Measurements from ENCODE around the gene ABLIM1.

ABLIM1 gene

DNA sequence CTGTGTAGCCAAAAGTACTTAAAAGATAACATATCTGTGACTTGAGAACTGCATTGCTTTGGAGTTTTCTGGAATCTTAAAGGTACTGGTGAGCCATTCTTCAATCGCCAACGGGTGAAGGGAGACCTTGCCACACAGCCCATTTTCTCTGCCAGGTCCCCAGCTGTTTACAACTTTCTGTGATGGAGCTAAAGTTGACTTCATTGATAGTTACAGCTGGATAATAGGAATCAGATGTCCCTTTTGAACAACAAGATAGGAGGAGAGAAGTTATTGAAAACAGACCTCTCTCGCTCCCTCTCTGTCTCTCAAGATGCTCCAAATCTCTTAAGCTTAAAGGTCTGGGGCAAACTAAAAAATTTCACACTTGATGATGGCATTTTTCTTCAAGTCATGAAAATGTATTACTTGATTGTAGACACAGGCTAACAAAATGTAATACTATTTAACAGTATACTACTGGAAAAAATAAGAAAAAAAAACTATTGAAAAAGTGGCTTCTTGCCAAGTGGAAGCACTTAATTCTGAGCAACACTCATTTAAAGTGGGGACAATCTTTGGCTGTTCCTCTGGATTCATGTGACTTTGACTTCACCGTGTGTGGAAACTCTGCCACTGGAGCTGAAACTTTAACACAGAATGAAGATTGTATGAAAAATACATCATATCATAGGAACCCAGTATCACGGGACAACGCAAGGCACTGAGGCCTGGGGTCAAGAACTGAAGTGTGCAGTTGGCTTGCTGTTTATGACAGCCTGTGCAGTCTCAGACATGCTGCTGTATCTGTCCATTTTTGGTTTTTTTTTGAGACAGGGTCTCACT lies 175.4 kb downstream of the ABLIM1 start:
- DNase-seq = no peak

DNA sequence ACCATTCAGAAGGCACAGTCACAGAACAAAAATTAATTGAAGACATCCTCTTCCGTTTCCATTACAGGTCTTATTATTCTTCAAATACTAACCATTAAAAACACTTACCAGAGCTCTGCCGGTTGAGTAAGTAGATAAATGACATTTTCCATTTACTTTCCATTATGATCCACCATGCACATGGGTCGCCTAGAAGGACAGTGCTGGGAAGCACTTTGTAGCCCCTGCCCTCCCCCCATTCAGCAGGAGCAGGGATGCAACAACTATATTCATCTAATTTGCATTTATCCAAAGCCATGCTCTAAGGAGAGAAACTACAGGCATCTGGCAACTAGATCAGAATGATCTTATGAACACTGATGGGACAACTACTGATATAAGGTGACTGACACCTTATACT lies 177.0 kb downstream of the ABLIM1 start:
- no peak for DNase-seq

DNA sequence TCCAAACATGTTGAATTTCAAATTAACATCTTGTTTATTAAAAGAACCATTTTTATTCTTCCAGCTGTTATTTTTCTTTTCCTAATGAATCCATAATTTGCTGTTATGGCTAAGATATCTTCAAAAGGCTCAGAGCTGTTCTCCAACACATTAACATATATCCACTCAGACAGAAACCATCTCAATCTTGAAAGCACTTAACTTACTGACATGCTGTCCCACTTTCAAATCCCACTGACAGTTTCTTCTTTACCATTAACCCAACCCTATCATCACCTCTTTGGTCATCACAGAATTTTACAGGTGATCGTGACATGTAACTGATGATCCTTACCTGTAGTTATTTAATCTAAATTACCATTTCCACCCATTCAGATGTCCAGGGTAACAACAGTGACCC lies 178.2 kb downstream of the ABLIM1 start:
- DNase-seq = no peak

DNA sequence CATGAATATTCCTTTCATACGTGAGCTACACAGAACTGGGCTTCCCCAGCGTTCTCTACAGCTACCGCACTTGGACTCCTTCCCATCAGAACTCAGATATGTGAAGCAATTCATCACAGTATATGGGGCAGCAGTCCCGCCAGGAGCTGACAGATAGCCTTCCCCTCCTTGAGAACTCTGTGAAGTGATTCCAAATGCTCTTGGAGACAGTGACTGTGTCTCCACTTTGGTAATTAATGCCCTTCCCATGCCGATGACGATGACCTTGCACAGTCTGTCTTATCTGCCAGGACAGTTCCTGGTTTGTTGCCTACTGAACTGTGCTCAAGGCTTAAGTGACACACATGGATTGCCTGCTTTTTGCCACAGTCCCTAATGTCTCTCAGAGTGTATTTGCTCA lies 178.8 kb downstream of the ABLIM1 start:
- no peak for DNase-seq

DNA sequence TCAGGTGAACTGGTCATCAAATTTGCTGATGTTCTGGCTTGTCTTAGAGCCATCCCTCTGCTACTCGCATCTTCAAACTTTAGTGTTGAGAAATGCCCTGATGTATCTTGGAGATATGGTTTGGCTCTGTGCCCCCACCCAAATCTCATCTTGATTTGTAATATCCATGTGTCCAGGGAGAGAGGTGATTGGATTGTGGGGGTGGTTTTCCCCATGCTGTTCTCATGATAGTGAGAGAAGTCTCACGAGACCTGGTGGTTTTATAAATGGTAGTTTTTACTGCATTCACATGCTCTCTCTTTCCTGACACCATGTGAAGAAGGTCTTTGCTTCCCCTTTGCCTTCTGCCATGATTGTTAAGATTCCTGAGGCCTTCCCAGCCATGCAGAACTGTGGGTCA lies 179.8 kb downstream of the ABLIM1 start:
- no peak for DNase-seq

DNA sequence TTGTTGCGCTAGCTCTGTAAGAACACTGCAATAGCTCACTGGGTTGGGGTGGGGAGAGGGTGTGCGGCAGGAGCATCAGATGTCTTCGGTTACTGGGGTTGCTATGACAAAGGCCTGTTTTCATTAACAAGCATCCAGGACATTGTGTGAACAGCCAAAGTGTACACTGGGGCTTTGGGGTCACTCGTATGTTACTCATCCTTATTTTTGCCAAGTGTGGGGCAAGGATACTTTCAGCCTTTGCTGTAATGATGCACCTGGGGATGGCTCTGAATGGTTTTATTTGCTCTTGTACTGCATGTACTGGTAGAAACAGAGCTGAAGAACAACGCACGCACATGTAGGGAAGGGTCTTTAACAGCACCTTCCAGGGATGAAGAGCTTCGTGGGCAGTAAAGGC lies 180.8 kb downstream of the ABLIM1 start:
- no peak for DNase-seq

DNA sequence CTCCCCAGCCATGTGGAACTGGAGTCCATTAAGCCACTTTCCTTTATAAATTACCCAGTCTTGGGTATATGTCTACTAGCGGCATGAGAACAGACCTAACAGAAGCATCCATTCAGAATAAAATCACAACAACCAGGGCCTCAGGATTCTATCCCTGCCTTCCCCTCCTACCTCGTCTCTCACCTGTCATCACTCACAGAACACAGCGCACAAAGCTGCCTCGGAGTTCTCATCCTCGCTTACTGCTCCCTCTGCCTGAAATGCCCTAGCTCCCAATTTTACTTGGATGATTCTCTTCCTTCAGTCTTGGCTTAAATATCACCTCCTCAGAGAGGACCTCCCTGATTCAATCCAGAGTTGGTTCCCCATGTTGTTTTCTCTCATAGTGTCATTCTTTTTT lies 183.1 kb downstream of the ABLIM1 start:
- DNase-seq = no peak

DNA sequence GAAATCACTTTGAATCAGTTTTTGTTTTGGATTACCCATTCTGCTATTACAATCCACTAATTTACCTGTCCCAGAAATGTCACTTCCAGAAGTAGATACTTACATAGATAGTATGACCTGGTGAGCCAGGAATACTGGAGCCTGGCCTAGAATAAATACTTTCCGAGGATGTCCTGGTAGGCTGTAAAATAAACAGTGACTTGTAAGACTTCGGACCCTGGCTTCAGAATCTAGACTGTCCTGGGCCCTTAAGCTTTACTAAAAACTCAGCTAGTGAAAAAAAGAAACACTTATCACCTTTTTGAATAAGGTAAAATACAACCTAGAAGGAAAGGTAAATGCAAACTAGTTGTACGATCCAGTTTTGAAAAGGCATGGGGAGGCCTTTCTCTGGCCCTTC lies 184.3 kb downstream of the ABLIM1 start:
- DNase-seq = no peak

DNA sequence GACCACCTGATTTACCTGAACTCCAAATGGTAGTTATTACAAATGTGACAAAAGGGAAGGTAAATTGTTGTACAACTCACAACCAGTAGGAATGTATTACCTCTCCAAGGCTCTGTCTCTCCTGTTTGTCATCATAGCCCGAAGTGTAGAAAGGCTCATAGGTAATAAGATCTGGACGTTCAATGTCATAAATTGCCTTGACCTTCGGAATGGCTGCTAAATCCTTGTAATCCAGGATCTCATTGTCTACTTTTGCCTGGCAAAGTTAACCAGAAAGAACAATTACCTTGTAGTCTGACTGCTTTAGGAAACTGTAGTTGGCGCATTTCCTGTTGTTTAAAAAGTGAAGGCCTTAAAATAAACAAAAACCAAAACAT lies 185.2 kb downstream of the ABLIM1 start:
- DNase-seq = no peak

DNA sequence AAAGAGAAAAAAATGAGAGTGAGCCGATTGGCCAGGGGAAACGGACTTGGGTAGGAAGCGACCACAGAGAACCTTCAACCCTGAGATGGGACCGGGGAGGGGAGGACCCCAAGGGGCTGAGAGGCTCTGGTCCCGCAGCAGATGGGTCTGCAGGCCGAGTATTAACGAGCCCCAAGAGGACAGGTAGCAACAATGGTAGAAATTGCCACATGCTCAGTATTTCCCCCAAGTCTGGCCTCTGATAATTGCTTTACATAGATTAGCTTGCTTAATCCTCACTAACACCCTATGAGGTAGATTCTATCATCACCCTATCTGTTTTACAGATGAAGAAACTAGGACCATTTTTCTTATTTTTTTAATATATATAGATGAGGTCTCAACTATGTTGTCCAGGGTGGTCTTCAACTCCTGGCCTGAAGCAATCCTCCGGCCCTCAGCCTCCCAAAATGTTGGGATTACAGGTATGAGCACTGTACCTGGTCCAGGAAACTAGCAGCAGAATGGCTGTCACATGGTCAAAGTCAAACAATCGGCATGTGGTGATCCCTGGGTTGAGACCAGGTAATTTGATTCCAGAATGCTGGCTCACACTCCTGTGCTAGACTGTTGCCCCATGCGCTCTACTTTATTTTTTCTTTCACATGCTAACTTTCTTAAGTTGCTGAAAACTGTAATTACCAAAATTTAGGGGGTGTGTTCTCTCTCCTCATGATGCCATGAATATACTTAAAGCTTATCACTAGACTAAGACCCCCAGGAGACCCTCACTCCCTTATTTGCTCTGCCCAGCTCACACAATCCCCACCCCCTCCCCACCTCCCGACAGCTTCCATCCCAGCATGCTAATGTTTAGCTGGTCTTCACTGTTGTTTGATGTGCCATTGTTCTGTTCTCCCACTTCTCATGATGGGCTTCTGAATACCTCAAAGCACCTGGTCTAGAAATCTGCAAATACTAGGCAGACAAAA lies 185.9 kb downstream of the ABLIM1 start:
- no peak for DNase-seq

DNA sequence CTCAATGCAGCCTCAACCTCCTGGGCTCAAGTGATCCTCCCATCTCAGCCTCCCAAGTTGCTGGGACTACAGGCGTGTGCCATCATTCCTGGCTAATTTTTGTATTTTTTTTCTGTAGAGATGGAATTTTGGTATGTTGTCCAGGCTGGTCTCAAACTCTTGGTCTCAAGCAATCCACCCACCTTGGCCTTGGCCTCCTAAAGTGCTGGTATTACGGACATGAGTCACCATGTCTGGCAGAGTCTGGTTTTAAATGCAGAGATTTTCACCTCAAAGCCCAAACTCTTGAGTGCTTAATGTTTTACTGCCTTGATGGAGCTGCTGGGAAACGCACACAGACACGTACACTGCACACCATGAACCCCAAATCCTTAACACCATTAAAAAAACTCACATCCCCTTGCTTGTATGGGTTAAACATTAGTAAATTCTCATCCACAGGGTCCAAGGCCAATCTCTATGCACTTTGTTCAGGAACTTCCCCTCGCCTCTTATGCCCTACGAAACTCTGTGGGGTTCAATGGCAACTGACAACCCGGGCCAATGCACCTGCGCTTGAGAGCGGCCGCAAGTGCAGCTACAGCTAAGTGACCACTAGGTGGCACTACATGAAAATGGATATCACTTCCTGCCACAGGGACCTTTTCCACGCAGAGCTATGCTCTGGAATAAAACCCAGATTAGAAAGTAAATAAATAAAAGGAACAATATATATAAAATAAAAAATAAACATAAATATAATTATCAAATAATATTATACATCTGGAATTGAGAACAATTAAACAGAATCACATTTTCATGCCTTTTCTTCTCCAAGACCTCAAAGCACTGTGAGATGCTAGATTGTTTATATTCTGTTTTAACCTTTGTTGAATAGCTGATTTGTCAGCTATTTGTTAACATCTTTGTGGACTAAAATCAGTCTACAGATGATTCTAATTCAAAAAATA lies 186.8 kb downstream of the ABLIM1 start:
- DNase-seq = peak; percentile 76

DNA sequence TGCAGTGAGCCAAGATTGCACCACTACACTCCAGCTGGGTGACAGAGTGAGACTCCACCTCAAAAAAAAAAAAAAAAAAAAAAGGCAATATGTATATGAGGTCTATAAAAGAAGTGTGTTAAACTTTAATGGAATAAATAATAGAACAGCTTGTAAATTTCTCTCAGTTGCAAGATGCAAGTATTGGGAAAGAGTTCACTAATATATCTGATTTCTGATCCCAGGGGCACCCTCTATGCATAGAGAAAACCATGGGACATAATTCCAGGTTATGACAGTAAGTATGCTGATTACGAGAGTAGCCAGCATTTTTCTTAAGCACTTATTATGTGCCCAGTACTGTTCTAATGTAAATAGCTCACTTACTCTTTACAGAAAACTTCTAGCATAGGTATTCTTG lies 187.7 kb downstream of the ABLIM1 start:
- DNase-seq = no peak

DNA sequence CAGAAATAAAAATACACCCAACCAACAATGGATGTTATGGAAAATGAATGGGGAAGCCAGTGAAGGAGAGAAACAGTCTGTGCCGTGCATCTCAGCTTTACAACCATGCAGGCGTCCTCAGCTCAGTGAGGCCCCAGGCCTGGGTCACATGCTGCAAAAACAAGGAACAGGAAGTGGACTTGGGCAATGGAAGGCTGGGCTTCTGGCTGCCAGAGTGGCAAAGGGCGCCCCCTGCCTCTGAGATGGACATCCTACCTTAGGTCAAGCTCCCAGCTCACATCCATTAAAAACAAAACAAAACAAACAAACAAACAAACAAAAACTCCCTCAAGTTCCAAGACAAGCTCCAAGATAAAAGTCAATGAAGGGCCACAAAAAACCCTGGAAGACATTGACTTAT lies 199.1 kb downstream of the ABLIM1 start:
- DNase-seq = no peak

DNA sequence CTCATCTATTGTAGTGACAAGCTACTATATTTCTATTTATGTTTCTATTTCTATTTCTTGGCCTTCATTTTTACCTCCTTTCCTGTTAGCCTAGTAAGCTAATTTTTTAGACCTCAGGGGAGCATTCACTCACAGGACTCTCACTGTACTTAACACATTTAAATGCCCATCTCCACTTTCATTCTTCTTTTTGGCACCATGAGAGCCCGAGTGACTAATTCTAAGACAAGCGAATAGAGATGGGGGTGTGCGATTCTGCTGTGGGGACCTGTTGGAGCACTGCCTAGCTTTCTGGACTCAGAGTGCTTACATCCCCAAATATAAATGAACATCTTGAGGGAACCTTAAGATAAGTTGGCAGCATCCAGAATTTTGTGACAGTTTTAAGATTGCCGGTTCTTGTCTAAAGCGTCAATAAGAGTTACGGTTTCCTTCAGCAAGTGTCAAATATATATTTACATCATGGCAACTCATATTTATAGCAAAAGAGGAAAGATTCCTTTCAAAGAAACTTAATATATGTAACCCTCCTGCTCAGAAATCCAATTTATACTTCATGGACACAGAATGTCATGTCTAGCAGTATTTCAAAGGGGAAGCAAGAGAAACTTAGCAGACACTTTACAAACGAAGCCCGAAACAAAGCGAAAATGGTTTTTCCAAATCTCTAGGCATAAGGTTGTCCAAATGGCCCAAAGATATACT lies 199.7 kb downstream of the ABLIM1 start:
- DNase-seq = no peak

DNA sequence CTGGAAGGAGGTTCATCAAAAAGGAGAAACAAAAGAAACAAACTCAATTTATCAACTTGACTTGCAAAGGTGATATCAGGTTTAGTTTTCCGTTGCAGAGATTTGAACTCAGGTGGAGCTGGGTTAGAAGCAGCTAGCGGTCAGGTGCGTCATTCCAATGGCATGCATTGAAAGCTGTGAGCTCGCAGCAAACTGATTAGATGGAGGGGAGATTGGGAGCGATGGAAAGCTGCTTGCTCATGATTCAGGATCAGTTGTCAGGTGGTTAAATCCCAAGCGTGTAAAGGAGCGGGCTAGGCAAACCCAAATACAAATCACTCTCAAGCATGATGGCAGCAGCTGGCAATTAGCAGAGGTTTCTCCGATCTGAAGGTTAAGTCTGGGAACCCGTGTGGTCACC lies 204.5 kb downstream of the ABLIM1 start:
- no peak for DNase-seq

DNA sequence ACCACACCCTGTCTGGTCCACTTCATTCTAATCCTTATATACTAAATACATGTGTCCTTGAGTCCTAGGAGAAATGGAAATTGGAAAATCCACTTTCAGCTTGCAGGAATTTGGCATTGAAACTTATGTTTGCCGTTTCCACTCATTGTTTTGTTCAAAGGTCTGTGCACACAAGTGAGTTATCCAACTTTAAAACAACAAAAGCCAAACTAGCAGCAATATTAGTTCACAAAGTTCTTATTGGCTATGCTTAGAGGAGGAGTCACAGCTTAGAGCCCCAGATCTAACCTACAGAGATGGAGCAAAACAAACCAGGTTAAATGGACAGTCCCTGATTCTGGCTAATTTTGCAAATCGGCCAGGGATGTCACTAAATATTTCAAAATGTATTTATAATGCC lies 209.2 kb downstream of the ABLIM1 start:
- DNase-seq = no peak

DNA sequence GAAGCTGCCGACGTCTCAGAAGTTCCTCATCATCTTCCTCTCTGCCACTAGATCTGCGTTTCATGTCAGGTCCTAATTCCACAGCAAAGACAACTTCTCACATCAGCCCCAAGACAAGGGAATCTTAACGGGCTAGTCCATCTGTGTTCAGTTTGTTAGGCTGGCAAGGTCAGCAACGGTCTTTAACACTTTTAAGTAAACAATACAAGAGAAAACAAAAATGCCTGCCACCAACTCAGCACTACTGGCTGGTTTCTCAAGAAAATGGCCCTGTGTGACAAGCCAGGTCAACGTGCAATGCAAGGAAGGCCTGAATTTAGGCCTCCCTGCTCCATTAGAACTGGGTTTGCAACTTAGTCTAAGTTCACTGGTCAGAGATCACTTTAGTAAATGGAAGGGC lies 212.7 kb downstream of the ABLIM1 start:
- no peak for DNase-seq

DNA sequence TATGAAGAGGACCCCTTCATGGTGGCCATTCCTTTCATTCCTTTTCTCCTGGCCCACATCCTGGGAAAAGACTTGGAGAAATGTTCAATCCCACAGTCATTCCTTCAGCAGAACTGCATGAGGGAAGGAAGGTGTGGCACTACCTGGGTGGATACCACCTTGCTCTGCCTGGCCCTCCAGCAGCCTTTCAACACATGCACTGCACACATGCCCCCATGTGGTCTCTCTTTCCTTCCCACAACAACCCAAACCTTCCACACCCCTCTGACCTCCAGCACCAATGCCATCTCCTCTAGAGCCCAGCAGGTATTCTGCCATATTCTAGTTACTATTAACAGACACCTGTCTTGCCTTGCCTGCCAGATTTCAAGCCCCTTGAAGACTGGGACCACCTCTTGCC lies 213.3 kb downstream of the ABLIM1 start:
- no peak for DNase-seq

DNA sequence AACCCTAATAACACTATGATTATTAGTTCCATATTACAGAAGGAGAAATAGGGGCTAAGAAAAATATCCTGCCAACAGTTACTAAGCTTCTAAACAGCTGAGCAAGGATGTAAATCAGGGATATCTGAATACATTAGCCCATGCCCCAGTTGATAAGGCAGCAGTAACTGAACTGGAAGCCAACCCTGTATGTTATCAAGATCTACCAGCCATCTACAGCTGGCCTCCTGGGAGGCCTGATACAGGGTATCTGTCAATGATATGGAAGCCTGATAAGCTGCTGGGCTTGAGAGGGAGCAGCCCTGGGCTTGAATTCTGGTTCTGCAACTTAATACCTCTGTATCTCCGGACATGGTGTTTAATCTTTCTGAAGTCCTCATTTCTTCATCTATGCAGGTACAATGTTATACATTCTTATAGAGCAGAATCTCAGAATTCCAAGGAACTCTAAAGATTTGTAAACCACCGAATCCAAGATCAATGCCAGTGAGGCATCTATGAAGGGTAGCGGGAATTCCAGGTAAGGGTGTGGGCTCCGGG lies 215.9 kb downstream of the ABLIM1 start:
- DNase-seq = no peak

DNA sequence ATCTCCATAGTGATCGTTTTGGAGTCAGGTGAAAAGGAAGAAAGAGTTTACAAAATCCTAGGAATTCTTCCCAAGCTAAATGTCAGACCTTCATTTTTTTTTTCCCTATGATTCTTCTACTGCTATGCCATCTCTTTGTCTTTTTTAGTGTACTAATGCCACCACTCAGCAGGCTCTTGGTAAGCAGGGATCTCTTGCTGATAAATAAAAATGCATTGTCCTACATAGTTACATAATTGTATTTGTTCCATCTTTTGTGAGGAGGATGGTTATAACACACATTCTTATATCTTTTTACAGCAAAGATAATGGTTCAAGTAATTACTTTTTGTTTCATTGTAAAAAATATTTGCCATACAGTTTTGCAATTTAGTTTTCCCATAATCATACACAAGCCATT lies 217.0 kb downstream of the ABLIM1 start:
- DNase-seq = no peak

DNA sequence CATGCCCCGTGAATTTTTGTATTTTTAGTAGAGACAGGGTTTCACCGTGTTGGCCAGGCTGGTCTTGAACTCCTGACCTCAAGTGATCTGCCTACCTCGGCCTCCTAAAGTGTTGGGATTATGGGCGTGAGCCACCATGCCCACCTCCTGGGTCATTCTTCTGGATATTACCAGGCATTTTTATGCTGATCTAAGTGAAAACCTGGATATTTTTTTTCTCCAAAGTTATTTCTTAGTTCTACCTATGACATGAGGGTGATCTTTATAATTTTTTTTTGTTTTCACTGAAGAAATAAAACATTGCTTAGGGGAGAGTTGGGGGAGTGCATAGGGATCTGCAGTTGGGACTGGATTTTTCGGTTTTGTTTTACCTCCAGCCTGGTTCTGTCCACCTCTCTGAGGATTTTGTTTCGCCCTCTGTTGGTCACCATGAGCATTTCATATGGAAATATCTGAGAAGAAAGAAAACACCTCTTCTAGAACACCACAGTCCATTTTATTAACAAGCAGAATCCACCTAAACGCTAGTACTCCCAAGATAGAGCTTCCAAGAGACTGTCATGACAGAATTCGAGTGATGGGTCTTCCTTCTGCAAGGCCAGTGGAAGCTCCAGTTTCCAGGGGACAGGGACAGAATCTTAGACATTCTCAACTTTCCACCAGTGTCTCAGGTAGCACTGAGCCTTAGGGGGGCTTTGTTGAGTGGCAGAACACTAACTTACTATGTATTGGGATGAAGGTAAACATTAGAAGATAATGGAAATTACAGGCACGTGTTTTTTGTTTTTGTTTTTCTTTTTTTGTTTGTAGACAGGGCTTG lies 220.4 kb downstream of the ABLIM1 start:
- DNase-seq = no peak

Data from CD4-positive, alpha-beta T cell treated with Interleukin-21 for 1 hour (primary cell).